NCI-H2081 (cell line): ENCODE results near the gene P2RX6.
"Not testable (repeated sequence)": the region's sequence is repeated elsewhere in the genome, so short reads cannot be mapped to it uniquely, and the experiment has no call there.

Experiments used
- DNase-seq, 2 experiments: peaks; one replicate each; lab custom pipeline; 2025; lab: John Stamatoyannopoulos, UW

Gene P2RX6

GRCh38 chr22:21031545-21032036 lies 16.6 kb downstream of the P2RX6 start:
- no peak for DNase-seq

DNA sequence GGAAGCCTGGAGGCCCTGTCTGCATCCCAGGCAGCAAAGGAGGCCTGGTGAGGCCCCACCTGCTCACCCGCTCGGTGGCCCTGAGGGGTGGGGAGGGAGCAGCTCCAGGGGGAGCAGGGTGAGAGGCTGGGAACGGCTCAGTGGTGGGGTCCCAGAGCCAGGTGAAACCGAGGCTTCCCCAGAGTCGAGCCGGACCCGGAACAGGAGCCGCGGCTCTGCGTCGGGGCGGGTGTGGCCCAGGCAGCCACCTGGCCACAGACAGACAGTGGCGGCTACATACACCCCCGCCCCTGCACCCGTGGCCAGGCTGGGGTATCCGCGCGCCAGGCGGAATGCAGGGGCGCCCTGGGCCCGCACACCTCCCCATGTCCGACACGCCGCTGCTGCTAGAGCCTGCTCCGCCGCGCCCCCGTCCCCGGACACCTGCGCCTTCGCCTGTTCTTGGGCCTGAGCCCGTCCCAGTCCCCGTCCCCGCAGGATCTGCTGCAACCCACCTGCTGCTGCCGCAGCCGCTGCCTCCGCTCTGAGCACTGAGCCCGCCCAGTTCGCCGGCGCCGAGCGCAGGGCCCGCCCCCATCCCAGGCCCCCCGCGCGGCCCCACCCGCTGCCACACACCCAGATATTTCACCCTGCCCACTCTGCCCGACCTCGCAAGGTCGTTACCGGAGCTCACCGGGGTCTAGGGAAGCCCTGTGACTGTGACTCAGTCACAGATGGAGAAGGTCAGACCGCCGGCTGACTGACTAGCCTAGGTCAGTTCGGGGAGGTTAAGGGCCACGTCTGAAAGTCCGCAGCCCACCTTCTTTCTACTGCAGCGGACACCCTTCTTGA lies 17.3 kb downstream of the P2RX6 start, which contains the start of gene SLC7A4:
Gene SLC7A4, minus strand, starts transcription at position 525 of the 831 bp plus-strand sequence. CDS start 749 bp downstream, outside the sequence.
- DNase-seq: no peak

DNA sequence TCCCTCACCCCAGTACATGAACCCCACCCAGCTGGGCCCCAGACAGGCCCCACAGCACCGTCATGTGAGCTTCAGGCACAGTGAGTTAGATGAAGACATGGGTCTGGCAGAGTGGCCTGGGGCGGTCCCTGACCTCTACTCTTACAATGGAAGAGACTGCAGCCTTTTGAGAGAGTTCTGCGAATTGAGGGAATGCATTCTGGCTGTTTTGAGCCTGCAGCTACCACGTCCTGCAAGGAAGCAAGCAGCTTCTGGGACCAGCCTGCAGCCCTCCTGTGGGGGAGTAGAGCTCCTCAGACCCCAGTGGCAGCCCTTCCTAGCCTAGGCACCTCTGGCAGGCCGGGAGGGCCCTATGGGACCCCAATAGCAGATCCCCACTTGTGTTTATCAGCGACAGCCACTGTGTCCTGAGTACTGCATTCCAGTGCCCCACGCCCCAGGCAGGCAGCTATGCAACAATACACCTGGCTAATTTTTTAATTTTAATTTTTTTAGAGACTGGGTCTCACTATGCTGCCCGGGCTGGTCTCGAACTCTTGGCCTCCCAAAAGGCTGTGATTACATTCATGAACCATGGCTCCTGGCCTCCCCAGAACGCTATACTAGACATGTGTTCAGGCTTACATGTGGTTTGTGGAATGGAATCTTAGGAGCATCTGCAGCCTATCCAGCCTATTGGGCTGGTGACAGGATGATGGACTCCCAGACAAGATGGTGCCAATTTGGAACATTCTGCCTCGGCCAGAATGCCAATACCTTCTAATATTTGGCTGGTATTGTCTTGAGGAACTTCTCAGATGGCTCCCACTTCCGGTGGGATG lies 18.1 kb downstream of the P2RX6 start:
- no peak for DNase-seq

DNA sequence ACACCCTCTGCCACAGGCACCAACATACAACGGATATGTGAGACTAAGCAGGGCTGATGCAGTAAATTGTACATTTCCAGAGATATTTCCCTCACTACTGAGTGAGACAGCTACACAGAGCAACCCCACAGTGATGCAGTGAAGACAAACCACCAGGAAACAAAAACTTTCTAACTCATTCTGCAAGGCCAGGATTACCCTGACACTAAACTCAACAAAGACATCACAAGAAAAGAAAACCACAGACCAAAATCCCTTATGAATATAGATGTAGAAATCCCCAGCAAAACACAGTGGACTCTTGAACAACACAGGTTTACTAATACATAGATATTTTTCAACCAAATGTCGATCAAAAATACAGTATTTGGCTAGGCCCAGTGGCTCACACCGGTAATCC lies 18.9 kb downstream of the P2RX6 start:
- DNase-seq: no peak

- DNase-seq: no peak
These were observed 20.0 kb downstream of the P2RX6 start for GRCh38 chr22:21034989-21035388.

- no peak for DNase-seq
These were observed 23.4 kb downstream of the P2RX6 start for GRCh38 chr22:21038405-21038804.

DNA sequence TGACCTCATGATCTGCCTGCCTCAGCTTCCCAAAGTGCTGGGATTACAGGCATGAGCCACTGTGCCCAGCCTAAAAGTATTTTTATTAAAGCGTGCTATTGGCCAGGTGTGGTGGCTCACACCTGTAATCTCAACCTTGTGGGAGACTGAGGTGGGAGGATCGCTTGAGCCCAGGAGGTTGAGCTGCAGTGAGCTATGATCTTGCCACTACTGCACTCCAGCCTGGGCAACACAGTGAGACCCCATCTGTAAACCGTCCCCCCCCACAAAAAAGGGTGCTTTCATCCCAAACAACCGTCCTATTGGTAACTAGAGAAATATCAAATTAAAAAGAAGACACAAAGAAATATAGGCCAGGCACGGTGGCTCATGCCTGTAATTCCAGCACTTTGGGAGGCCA lies 24.2 kb downstream of the P2RX6 start:
- DNase-seq: not testable (repeated sequence)

- no peak for DNase-seq
These were observed 27.0 kb downstream of the P2RX6 start for GRCh38 chr22:21041937-21042336.

DNA sequence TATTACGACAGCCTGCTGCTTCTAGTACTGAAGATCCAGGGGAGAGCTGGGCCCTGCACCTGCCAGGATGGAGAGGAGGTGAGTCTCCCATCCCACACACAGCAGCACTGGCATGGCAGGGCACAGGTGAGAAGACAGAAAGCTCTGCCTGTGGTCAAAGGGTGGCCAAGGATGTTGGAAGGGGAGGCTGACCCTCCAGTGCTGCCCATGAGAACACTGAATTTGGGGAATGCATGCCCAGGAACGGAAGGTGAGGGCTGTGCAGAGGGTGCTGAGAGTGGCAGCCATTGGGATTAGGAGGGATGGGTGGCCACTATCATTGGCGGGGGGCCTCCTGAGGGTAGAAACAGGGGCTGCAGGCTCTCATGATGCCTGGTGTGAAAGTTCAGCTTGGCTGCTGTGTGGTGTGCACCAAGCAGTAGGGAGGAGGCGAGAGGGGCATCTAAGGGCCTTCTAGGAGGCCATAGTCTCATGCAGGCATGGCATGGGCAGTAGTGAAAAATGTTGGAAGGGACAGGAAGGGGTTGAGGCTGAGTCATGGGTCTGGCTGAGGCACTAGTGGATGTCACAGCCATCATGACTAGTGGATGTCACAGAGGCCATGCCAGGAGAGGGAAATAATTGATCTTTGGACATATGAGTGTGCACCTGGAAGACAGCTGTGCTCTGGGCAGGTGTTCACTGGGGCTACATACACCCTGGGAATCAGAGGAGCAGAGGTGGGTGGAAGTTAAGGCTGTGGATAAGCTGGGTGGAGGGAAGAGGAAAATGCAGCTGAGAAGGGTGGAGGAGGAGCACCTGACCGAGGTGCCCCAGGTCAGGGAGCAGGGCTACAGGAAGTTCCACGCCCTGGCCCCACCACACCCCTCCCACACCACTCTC lies 28.3 kb downstream of the P2RX6 start:
- DNase-seq: no peak

DNA sequence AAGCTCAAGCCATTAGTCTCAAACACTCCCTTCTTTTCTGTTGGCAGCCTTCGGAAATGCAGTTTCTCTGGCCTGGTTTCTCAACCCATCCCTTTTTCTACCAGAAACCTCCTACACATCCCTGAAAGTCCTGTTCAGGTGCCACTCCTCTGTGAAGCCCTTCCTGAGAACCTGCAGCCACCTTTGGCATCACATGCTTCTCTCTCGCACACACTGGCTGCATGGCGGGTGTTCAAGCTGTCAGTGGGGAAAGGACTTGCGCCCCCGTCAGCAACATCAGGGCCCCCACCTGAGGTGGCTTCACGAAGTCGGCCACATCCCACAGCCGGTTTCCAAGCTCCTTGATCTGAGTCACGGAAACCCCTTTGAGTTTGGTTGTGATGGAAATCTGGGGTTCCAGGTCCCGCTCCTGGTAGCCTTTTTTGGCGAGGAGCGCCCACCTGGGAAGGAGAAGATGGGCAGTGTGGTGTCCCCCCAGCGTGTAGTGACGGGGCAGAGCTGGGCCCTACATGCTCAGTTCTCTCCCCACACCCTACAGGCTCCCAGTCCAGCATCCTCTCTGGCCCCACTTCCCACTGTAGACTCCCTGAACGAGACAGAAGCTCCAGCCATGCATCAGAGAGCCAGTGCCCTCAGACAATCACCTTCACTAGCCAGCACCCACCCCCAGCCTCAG lies 29.0 kb downstream of the P2RX6 start:
- no peak for DNase-seq

DNA sequence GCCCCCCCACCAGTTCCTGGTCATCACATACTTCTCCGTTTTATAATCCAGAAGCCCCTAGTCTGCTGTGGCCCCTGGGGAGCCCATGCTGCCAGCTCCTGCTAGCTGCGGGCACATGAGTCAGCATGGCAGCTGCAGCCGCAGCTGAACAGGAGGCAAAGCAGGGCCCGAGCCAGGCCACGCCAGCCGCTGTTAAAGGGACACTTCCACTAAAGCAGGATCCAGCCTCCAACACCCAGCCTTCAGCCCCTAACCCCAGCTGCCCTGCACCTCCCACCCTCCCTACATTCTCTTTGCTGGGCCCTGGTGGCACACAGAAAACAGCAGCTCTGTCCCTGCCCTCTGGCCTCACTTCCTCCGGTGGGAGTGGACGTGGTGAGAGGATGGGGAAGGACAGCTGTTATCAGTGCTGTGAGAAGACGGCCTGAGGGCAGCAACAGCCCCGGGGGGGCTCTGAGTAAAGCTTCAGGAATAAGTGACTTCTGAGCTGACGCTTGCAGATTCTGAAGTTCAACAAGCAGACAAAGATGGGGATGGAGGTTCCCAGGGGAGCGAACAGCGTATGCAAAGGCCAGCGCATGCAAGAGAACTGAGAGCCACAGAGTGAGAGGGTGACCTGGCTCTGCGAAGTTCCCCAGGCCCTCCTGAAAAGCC lies 30.1 kb downstream of the P2RX6 start:
- DNase-seq: no peak

- peak; percentile 77 to 85 for DNase-seq
These were observed 30.8 kb downstream of the P2RX6 start, which contains the start of gene LRRC74B for GRCh38 chr22:21045585-21046294. TSS of gene LRRC74B (plus strand) at chr22:21045946. CDS start at chr22:21045987, 41 bp downstream.

DNA sequence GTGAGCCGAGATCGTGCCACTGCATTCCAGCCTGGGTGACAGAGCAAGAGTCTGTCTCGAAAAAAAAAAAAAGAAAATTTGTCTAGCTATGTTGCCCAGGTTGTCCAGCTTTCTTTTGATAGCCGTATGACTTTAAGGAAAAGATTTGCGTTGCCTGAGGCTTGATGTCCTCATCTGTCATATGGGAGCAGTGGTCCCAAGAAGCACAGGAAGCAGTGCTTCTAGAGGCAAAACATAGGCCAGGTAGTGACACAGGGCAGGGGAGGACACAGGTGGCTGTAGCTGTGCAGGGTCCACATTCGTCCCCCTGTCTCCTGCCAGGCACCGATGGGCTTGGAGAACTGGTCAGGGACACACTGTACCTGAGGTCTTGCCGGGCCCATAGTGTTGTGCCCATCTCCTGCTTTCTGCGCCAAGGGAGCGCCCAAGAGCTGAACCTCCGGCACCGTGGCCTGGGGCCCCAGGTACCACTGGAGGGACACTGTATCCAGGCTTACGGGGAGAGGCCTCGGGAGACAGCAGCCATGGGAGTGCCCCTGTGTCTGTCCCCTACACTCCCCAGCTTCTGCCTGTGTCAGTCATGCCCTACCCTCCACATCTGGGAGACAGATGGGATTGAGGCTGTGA lies 32.2 kb downstream of the P2RX6 start:
- no peak for DNase-seq

DNA sequence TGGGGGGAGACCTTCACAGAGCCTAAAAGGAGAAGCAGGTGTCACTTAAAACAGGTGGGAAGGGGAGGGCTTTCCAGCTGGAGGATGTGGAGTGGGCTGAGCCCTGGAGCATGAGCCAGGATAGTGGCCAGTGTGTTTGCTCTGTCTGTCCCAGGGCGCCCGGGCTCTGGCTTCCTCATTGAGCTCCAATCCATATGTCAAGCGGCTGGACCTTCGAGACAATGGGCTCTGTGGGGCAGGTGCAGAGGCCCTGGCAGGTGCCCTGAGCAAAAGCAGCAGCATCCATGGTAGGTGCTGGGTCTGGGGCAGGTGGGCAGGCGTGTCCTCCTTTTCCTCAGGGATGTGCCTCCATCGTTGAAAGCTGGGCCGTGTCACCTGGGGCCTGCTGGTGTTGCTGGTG lies 32.8 kb downstream of the P2RX6 start:
- no peak for DNase-seq

GRCh38 chr22:21048448-21048847 lies 33.5 kb downstream of the P2RX6 start:
- DNase-seq: not testable (repeated sequence)

DNA sequence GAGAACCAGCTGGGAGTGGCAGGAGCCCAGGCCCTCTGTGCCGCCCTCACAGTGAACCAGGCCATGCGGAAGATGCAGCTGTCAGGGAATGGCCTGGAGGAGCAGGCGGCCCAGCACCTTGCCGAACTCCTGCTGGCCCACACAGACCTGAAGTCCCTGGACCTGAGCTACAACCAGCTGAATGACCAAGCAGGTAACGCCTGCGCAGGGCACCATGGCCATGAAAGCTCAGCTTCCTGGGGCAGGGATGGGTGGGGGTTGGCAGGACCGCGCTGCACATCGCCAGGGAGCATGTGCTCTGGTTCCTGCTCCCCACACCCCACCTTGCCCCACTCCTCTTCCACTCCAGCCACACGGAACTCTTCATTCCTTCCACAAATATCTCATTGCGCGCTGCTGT lies 34.0 kb downstream of the P2RX6 start:
- not testable (repeated sequence) for DNase-seq

DNA sequence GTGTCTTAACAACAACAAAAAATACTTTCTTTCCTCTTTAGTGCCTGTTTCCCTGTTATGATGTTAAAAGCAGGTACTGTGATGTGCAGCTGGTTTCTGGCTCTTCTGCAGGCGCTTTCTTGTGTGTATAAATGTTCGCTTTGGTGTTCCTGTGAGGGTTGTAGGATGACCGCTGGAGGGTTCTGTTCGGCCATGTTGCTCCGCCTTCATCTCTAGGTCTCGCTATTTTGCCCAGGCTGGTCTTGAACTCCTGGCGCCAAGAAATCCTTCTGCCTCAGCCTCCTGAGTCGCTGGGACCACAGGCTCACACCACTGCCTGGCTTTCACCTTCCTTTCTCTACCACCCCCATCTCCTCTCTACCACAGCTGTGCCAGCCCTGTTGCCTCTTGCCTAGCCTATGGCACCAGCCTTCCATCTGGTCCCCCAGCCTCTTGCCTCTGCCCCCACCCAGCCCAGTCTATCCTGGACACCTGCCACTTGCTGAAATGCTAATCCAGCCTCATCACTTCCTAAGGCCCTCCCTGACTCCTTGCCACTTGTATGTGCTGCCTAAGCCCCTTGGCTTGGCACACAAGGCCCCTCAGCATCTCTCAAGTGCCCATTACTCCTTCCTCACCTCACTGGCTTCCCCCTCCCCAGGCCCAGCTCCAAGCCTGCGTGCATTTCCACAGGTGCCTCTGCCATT lies 36.3 kb downstream of the P2RX6 start:
- DNase-seq: no peak

DNA sequence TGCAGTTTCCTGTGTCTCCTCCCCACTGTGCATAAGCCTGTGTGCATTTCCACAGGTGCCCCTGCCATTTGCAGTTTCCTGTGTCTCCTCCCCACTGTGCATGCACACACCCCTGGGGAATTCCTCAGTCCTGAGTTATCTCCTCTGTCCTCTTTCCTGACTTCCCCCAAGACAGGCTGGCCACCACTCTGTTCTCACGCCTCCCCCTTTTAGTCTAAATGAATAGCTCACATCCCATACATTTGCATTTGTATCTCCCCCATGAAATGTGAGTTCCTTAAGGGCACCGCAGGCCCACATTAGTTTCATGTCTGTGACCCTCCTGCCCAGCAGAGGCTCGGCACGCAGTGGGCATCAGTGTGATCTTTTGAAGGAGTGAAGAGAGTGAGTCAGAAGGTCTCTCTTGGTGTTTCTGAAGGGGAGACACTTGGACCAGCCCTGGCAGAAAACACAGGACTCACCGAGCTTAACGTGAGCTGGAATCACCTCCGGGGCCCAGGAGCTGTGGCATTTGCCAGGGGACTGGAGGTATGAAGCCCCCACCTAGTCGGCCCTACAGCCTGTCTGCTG lies 37.0 kb downstream of the P2RX6 start:
- no peak for DNase-seq
